GM19193 (cell line): ENCODE measurements around the gene C16orf96.

ENCODE experiments used
- POLR2A ChIP-seq: IDR thresholded peaks from 4 replicates; pipeline ENCODE4 v1.6.1; 2011; ENCODE audit not compliant: insufficient read depth, insufficient read length; ENCODE audit errors: extremely low read depth

Gene C16orf96

DNA sequence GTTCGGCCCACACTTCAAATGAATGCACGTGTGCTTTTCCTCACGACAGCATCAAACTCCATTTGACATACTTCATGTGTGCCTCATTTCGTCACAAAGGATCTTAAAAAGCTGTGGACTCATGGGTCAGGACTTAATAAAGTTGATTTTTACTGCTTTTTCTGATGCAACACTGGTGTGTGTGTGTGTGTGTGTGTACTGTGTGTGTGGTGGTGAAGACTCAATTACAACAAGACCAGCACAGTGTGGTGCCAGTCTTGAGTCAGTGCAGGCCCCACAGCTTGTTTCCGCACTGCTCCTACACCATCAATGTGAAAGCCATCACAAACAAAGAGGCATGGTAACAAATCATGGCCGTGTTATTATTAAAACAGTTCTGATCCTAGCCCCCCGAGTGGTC, 35.2 kb upstream of the C16orf96 start:
- no peak for TF ChIP-seq POLR2A

DNA sequence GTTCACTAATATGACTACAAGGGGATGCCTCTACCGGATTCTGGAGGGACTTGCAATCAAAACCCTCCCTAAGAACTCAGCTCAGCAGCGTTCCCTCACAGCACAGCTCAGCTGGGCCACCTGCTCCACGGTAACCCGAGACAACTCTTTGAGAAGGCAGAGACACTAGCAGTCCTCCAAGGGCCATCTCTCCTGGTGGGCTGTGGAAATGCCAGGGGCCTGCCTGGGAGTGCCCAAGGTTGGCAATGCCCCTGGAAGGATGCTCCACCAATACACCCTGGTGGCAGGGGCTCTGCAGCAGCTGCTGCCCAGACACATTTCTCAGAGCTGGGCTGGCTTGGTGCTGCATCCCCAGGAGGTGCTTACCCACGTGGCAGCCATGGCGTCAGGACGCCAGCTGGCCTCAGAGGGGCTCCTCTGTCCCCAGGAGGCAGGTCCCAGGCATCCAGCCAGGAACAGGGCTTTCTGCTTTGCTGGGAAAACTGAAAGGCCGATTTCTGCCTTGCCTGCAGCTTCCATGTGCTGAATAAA, 34.0 kb upstream of the C16orf96 start:
- no peak for TF ChIP-seq POLR2A

GRCh38 chr16:4523686-4524085, 32.5 kb upstream of the C16orf96 start:
- TF ChIP-seq POLR2A: no peak

DNA sequence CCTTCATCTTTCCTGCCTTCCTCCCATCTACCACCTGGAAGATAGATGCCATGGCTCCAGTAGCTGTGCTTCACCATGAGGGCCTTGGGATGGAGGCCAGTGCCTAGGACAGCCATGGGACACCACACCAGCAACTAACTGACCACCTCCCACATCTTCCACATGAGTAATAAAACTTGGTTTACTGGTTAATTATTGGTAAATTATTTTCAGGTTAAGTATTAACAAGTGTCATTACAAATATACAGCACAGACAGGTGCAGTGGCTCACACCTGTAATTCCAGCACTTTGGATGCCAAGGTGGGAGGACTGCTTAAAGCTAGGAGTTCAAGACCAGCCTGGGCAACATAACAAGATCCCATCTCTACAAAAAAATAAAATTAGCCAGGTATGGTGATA, 31.6 kb upstream of the C16orf96 start:
- TF ChIP-seq POLR2A: no peak

DNA sequence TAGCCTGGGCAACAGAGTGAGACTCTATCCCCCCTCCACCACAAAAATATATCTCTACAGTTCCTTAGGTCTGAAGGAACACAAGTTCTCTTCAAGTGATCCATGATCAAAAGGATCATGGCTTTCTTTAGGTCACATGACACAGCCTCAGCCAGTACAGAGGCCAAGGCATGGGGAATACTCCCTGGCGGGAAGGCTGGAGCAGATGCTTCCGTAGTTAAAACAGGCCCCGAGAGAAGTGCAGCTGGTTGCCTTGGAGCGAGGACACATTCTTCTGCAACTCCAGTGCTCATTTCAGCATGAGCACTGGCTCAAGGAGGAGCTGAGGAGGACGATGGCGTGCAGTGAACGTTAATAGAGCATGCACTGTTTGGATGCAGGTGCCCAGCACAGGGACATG, 31.1 kb upstream of the C16orf96 start:
- no peak for TF ChIP-seq POLR2A

- TF ChIP-seq POLR2A: no peak
Measured at GRCh38 chr16:4525634-4526277, 30.4 kb upstream of the C16orf96 start.

GRCh38 chr16:4529085-4530060, 26.8 kb upstream of the C16orf96 start:
- no peak for TF ChIP-seq POLR2A

GRCh38 chr16:4531811-4532210, 24.3 kb upstream of the C16orf96 start:
- no peak for TF ChIP-seq POLR2A

DNA sequence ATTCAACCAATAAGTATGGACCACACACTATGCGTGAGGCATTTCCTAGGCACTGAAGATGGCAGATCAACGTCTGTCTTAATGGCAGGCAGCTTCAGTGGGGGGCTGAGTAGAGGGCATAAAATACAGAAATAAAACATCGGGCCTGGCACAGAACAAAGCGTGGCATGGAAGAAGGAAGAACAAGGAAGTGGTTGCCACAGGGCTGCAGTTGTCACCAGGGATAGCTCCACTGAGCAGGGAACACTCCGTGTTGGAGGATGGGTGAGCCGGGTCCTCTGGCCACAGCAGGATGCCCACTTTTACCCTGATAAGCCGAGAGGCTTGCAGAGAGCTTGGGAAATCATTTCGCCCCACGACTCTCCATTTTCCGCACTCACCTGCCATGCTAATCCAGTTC, 23.9 kb upstream of the C16orf96 start:
- TF ChIP-seq POLR2A: no peak

- TF ChIP-seq POLR2A: no peak
Measured at GRCh38 chr16:4533490-4533889, 22.6 kb upstream of the C16orf96 start.

GRCh38 chr16:4534151-4534790, 21.9 kb upstream of the C16orf96 start:
- no peak for TF ChIP-seq POLR2A

DNA sequence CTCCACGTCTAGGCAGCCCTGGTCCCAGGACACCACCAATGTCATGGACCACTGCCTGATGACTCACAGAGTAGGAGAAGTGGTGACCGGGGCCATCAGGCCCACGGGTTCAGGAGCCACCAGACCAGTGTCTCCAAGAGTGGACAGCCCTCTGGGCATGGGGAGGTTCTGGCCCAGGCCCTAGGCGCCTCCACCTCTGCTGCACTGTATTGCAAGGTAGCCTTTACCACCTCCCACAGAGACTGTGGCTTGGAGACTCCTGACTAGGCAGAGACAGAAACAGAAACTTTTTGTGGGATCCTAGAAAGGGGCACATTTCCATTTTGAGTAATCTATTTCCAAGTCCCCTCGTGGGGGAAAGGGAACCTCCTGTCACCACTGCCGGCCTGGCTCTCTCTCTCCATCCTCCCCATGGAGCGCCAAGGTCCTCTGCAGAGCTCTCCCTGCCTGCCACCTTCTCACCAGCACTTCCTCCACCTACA, 20.5 kb upstream of the C16orf96 start:
- TF ChIP-seq POLR2A: no peak

DNA sequence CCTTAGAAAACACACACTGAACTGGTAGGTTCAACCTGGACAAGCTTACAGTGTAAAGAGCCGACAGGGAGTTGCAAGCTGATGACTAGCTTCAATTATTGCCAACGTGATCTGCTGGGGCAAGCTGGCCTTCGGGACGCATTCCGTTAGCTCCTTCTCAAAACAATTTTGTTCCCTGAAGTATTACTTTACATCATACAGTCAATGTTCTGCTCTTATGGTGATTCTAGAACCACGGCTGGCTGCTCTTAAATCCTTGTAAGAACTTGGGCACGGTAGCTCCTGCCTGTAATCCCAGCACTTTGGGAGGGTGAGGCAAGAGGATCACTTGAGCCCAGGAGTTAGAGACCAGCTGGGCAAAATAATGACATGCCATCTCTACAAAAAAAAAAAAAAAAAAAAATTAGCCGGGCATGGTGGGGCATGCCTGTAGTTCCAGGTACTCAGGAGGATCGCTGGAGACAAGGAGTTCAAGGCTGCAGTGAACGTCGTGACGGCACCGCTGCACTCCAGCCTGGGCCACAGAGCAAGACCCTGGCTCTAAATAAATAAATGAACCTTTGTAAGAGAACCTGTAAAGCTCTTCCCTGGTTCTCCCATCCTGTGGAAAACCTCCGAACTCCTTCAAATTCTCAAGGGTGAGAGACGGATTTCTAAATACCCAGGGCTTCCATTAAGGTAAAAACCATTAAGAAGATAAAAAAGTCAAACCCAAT, 19.6 kb upstream of the C16orf96 start:
- TF ChIP-seq POLR2A: no peak

- no peak for TF ChIP-seq POLR2A
Measured at GRCh38 chr16:4537376-4538343, 18.5 kb upstream of the C16orf96 start.
